ENCODE data around the gene ZNF778.
"Not testable (repeated sequence)": the region's sequence is repeated elsewhere in the genome, so short reads cannot be mapped to it uniquely, and the experiment has no call there.

The ZNF778 gene

DNA sequence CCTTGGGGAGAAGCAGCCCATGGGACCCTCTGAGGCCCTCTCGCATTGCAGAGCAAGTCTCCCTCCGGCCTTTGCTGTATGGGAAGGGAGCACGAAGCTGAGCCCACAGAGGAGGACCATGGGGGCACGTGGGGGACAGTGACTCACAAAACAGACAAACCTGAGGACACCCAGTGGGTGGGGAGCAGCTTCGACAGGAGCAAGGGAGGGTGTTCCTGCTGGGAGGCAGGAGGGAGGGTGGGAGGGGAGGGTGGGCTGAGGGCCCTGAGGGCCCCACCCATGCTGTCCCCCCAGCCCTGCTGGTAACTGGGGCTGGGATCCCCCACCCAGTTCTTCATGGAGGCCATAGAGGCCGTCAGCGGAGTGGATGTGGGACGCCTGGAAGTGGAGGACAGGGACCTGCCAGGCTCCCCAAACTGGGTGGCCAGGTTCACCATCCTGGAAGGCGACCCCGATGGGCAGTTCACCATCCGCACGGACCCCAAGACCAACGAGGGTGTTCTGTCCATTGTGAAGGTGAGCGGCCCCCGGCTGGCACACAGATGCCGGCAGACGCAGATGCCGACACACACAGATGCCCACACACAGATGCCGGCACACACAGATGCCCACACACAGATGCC, 29.6 kb upstream of the ZNF778 start:
- DNase-seq (ENCODE audit: insufficient read length, low spot score) (no peak), FAIRE-seq (no peak)

GRCh38 chr16:89188471-89189357, 28.8 kb upstream of the ZNF778 start:
- FAIRE-seq; DNase-seq (ENCODE audit: insufficient read length, low spot score): not testable (repeated sequence)

More for the DNA sequence above, 29.6 kb upstream of the ZNF778 start:
- TF ChIP-seq TAF1 (IDR thresholded peaks at IDR 0.05; ENCODE audit: low read depth, low read length) = no peak
- no peak for TF ChIP-seq POLR2A (IDR thresholded peaks at IDR 0.05; ENCODE audit: low read depth, low read length)
- TF ChIP-seq POLR2AphosphoS5 (IDR thresholded peaks at IDR 0.05; ENCODE audit: low read depth, low read length) = no peak
- TF ChIP-seq PAX5 (IDR thresholded peaks at IDR 0.05; ENCODE audit: insufficient read depth, low read length, severe bottlenecking) = no peak
- TF ChIP-seq SPI1 (IDR thresholded peaks at IDR 0.05; ENCODE audit: low read depth, low read length) = no peak
- TF ChIP-seq POU2F2 (IDR thresholded peaks at IDR 0.05; ENCODE audit: low read depth, low read length) = no peak

GRCh38 chr16:89189358-89190025, 28.0 kb upstream of the ZNF778 start:
- FAIRE-seq (no peak), DNase-seq (ENCODE audit: insufficient read length, low spot score) (no peak)
- TF ChIP-seq TAF1 (IDR thresholded peaks at IDR 0.05; ENCODE audit: low read depth, low read length) (no peak), POLR2AphosphoS5 (IDR thresholded peaks at IDR 0.05; ENCODE audit: low read depth, low read length) (no peak), POU2F2 (IDR thresholded peaks at IDR 0.05; ENCODE audit: low read depth, low read length) (no peak), SPI1 (IDR thresholded peaks at IDR 0.05; ENCODE audit: low read depth, low read length) (no peak), PAX5 (IDR thresholded peaks at IDR 0.05; ENCODE audit: insufficient read depth, low read length, severe bottlenecking) (no peak), POLR2A (IDR thresholded peaks at IDR 0.05; ENCODE audit: low read depth, low read length) (no peak)

- DNase-seq (ENCODE audit: insufficient read length, low spot score) (no peak), FAIRE-seq (no peak)
- TF ChIP-seq PAX5 (IDR thresholded peaks at IDR 0.05; ENCODE audit: insufficient read depth, low read length, severe bottlenecking) (no peak), POLR2A (IDR thresholded peaks at IDR 0.05; ENCODE audit: low read depth, low read length) (no peak), POU2F2 (IDR thresholded peaks at IDR 0.05; ENCODE audit: low read depth, low read length) (no peak), SPI1 (IDR thresholded peaks at IDR 0.05; ENCODE audit: low read depth, low read length) (no peak), TAF1 (IDR thresholded peaks at IDR 0.05; ENCODE audit: low read depth, low read length) (no peak), POLR2AphosphoS5 (IDR thresholded peaks at IDR 0.05; ENCODE audit: low read depth, low read length) (no peak)
Observed at GRCh38 chr16:89190150-89190958, 27.1 kb upstream of the ZNF778 start.

- TF ChIP-seq TAF1 (IDR thresholded peaks at IDR 0.05; ENCODE audit: low read depth, low read length) (no peak), POLR2A (IDR thresholded peaks at IDR 0.05; ENCODE audit: low read depth, low read length) (no peak), PAX5 (IDR thresholded peaks at IDR 0.05; ENCODE audit: insufficient read depth, low read length, severe bottlenecking) (no peak), POU2F2 (IDR thresholded peaks at IDR 0.05; ENCODE audit: low read depth, low read length) (no peak), POLR2AphosphoS5 (IDR thresholded peaks at IDR 0.05; ENCODE audit: low read depth, low read length) (no peak), SPI1 (IDR thresholded peaks at IDR 0.05; ENCODE audit: low read depth, low read length) (no peak)
- FAIRE-seq (no peak), DNase-seq (ENCODE audit: insufficient read length, low spot score) (no peak)
Observed at GRCh38 chr16:89191033-89191900, 26.2 kb upstream of the ZNF778 start.

GRCh38 chr16:89191901-89192185, 25.7 kb upstream of the ZNF778 start:
- no peak for FAIRE-seq
- no peak for TF ChIP-seq SPI1 (IDR thresholded peaks at IDR 0.05; ENCODE audit: low read depth, low read length)
- no peak for TF ChIP-seq POU2F2 (IDR thresholded peaks at IDR 0.05; ENCODE audit: low read depth, low read length)
- no peak for TF ChIP-seq PAX5 (IDR thresholded peaks at IDR 0.05; ENCODE audit: insufficient read depth, low read length, severe bottlenecking)
- no peak for TF ChIP-seq TAF1 (IDR thresholded peaks at IDR 0.05; ENCODE audit: low read depth, low read length)
- no peak for TF ChIP-seq POLR2AphosphoS5 (IDR thresholded peaks at IDR 0.05; ENCODE audit: low read depth, low read length)
- TF ChIP-seq POLR2A (IDR thresholded peaks at IDR 0.05; ENCODE audit: low read depth, low read length) = no peak
- no peak for DNase-seq (ENCODE audit: insufficient read length, low spot score)

- peak; percentile 97 for FAIRE-seq
- not testable (repeated sequence) for DNase-seq (ENCODE audit: insufficient read length, low spot score)
- TF ChIP-seq SPI1 (IDR thresholded peaks at IDR 0.05; ENCODE audit: low read depth, low read length) = 0 out of 2 replicates have a peak, but pooled peaks have one; percentile 28
Observed at GRCh38 chr16:89192186-89192955, 25.1 kb upstream of the ZNF778 start.

GRCh38 chr16:89192956-89193575, 24.4 kb upstream of the ZNF778 start:
- no peak for DNase-seq (ENCODE audit: insufficient read length, low spot score)

More at GRCh38 chr16:89192956-89193575, 24.4 kb upstream of the ZNF778 start:
- TF ChIP-seq PAX5 (IDR thresholded peaks at IDR 0.05; ENCODE audit: insufficient read depth, low read length, severe bottlenecking) = no peak
- TF ChIP-seq SPI1 (IDR thresholded peaks at IDR 0.05; ENCODE audit: low read depth, low read length) = no peak
- no peak for TF ChIP-seq POLR2AphosphoS5 (IDR thresholded peaks at IDR 0.05; ENCODE audit: low read depth, low read length)
- no peak for TF ChIP-seq TAF1 (IDR thresholded peaks at IDR 0.05; ENCODE audit: low read depth, low read length)
- no peak for TF ChIP-seq POLR2A (IDR thresholded peaks at IDR 0.05; ENCODE audit: low read depth, low read length)
- TF ChIP-seq POU2F2 (IDR thresholded peaks at IDR 0.05; ENCODE audit: low read depth, low read length) = no peak
- FAIRE-seq = no peak
